DMS 273 (cell line): ENCODE results near the gene HES4.

Source experiments
- DNase-seq: peaks from one replicate; lab custom pipeline; 2025; ENCODE audit not compliant: unreplicated experiment; lab: John Stamatoyannopoulos, UW

Gene HES4

DNA sequence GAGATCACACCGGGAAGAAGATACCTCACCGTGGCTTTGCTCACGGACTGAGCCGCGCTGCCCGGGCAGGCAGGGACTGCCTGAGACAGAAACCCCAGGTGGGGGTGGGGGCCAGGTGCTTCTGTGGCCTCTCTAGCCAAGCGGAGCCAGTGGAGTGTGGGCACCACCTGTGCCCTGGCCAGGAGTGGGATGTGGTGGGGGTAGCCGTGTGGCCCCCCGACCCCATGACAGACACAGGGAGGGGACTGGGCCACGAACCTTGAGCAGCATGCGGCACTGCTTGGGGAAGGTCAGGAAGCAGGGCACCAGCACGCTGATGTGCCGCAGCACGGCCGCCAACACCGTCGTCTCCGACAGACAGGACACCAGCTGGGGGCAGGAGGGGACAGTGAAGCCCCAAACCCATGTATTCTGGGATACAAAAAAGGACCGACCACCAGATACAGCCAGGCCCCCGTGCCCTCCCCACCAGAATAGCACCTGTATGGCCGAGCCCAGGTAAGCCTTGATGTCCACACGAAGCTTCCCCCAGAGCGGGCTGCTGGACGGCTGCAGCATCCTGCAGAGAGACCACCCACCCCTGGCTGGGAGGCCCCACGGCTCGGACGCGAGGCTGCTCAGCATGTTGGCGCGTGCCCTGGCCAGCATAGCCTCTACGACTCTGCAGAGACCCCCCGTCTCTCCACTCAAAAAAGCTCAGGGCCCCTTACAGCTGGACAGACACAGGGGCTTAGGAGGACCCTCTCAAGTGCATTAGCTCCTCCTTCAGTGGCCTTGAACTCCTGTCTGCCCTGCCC lies 46.2 kb downstream of the HES4 start:
- no peak for DNase-seq

- no peak for DNase-seq
Measured at GRCh38 chr1:952603-953002, 47.3 kb downstream of the HES4 start.

- DNase-seq, result no peak
Measured at GRCh38 chr1:952201-952600, 47.7 kb downstream of the HES4 start.

- peak; percentile 63 for DNase-seq
Measured at GRCh38 chr1:951364-951763, 48.5 kb downstream of the HES4 start.

GRCh38 chr1:950881-951280 lies 49.0 kb downstream of the HES4 start:
- no peak for DNase-seq

GRCh38 chr1:950268-950667 lies 49.6 kb downstream of the HES4 start:
- no peak for DNase-seq
